CD4-positive, alpha-beta T cell treated with Interleukin-10 for 1 hour (primary cell): Measurements from ENCODE around the gene MYLK4.
A peak's percentile ranks its signal among the peaks of the same experiment; 100 is the strongest.

Experiments
- DNase-seq: peaks from one replicate; pipeline ENCODE4 v3.0.0-alpha.2; 2020

MYLK4 gene

DNA sequence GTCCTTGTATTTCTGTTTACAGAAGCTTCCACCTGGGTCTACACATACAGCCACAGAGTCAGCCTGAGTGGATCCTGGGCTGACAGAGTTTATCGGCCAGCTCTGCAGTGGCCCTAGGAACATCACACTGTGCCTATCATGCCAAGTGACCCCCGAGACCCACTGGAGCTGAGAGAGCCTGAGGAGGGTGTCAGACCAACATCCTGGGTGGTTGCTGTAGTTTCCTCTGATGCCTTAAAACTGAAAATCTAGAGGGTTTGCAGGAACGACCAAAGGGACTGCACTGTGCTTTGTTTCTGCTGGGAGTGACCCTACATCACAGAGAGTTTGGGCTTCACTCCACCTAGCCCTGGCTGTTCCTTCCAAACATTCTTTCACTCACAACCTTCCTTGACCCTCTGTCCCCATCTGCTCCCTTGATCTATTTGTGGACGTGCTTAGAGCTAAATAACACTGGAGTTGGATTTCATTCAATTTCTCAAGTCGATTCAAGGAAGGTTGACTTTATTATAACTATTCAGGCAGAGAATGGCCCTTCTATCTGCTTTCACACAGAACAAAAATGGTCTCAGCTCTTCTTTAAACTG lies 18.1 kb downstream of the MYLK4 start:
- DNase-seq = no peak

DNA sequence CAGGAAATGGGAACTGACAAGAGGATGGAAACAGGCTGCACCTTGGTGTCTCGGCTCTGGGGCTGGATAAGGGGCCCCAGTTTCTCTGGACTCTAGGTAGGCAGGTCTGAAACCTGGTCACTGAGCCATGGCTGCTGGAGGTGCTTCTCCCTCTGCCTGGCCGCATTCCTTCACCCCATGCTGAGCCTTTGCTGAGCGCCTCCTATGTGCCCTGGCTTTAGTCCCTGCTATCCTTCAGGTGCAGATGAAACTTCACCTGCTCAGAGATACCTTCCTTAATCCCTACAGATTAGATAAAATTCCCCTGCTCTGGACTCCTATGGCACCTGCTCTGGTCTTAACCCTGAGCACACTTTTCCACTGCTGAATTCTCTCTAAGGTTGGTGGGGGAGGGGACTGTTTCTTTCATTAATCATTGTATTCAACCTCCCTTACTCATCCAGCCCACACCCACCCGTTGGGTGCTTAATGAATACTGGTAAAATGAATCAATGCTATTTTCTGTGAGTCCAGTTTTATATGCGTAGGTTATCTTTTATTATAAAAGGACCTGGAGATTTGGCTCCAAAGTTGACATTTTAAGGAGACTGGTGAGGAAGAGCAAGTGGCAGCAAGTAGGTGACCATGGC lies 19.3 kb downstream of the MYLK4 start:
- DNase-seq = no peak

DNA sequence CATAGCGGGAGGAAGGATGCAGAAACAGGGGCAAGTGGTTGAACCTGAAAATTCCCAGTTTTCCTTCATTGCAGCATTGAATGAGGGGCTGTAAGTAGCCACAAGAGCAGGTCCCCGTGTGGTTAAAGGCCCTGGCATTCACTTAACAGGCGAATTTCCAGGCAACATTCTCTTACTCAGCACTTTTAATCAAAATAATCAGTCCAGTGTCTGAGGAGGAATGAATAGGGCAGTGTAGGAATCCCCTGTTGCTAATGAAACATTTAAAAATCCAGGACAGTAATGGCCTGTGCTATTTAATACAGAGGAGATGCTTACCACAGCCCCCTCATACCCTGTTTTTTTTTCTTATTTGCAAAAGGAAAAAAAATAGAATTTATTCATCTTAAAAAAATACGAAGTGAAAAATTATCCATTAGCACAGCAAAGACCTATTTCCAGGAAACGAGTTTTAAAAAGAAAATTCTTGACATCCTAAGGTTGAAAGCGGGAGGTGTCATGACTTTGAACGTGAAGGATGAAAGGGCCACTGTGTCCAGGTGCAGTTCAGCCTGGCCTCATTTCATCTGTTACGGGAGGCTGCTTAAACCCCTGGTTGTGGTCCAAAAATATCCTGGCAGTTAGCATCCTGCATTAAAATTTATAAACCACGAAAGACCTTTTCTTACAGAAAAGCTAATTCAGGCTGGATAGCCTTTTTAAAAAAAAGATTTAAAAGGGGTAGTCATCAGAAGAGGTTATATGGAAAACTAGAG lies 20.2 kb downstream of the MYLK4 start:
- no peak for DNase-seq

DNA sequence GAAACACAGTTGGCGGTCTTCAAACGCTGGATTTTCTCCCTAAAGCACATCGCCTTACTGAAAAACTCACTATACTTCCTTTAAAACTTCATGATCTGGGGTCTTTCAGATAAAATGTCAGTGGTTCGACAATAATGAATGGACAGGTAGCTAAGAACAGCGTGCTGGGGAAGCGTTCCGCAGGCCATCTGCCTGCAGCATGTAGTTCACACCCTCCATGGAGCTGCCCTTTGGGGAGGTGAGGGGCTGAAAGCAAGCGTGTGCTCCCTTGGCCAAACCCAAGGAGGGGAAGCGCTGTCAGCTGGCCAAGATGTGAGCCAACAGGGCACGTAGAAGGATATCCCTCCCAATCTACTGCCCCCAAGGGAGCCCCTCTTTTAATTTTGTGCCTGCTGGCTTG lies 20.8 kb downstream of the MYLK4 start:
- no peak for DNase-seq

DNA sequence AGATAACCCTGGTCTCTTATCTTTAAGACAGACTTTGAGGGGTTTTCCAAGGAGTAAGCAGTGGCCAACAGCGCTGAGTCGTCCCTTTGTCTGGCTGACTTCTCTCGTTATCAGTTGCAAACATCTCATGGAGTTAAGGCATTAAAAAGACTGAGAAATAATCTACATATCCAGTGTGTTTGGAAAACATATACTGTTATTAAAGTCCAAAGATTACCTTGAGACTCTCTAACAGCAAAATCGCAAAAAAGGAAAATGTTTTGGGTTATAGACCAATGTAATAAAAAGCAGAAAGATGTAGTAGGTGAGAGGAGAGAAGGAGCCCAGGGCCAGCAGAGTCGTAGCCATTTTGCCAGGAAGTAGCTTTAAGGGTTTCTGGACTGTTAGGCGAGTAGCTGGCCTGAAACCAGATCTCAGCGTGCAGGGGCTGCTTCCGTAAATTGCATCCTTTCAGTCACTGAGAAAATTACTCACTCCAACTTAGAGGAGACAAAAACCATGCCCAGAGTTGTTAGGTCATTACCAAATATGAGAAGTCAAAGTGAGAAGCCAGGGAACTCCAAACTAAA lies 24.6 kb downstream of the MYLK4 start:
- peak; percentile 10 for DNase-seq

DNA sequence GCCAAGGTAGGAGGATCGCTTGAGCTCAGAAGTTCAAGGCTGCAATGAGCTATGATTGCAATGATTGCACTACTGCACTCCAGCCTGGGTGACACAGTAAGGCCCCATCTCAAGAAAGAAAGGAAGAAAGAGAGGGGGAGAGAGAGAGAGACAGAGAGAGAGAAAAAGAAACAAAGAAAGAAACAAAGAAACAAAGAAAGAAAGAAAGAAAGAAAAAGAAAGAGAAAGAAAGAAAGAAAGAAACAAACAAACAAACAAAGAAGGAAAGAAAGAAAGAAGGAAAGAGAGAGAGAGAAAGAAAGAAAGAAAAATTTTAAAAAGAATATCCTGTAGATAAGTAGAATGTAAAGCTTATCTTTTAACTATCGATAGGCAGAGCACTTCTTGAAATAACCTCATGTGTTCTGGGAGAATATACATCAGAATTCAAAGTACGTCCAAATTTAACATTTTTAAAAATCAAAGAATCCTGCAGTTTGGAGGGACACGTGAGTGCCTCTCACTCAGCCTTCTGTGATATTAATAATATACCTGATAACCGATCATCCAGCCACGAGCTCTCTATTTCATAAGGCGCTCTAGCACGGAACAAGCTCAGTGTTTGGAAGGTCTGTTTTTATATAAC lies 25.2 kb downstream of the MYLK4 start:
- no peak for DNase-seq

DNA sequence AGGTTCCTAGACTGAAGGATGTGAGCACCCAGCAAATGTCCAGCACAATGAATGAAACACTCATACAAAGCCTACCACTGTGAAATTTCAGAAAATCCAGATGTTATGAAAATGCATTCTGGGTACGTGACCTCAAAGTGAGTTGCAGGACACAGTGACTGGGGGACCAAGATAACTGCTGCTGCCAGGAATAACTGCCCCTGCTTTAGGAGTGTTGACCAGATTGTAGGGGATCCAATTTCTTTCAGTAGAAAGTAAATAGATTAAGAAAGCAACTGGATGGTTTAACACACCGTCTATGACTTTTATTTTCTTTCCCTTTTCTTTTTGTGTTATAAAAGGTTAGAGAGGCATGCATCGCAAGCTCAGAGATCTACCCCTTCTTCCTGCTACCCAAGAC lies 29.5 kb downstream of the MYLK4 start:
- DNase-seq = no peak

DNA sequence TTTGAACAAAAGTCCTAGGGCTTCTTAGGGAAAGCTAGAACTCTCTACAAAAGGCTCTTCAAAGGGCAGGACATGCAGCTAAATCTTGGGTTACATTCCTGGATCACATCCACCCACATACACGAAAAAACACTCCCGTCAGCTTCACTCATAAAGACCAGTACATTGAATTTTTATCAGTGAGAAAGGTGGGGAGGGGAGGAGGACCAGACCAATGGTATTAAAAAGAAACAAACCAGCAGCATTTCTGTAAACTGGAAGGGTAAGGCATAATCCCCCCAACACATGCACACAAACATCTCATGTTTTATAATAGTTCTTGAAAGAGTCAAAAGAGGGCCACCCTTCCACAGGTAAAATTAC lies 31.6 kb downstream of the MYLK4 start:
- no peak for DNase-seq

DNA sequence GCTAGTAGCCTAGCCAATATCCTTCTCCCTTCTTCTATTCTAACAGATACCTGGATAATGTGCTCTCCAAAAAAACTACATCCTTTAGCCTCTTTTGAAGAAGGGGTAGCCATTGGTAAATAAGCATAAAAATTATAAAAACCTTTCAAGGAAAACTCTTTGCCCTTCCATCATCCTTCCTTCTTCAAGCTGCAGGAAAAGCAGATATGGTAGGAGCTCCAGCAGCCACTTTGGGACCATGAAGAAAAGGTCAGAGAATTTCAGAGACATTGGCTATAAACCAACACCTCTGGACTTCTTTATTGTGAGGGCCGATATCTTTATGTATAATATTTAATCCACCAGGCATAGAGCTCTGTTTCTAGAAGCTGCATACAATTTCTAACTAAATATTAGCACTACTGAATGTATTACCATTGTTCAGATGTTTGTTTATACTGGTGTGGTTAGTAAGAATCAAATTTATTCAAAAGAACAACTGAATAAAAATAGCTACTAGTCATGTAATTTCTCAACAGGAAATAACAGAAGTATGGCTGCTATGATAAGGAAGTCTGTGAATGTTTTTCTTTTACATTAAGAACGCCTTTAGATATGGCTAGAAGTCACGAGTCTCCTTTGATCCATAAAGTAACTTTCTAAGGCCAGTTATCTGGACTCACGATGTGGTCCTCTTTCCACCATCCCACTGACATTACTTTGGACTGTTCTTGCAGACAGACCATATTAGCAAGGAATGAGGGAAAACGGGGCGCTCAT lies 32.2 kb downstream of the MYLK4 start:
- no peak for DNase-seq

DNA sequence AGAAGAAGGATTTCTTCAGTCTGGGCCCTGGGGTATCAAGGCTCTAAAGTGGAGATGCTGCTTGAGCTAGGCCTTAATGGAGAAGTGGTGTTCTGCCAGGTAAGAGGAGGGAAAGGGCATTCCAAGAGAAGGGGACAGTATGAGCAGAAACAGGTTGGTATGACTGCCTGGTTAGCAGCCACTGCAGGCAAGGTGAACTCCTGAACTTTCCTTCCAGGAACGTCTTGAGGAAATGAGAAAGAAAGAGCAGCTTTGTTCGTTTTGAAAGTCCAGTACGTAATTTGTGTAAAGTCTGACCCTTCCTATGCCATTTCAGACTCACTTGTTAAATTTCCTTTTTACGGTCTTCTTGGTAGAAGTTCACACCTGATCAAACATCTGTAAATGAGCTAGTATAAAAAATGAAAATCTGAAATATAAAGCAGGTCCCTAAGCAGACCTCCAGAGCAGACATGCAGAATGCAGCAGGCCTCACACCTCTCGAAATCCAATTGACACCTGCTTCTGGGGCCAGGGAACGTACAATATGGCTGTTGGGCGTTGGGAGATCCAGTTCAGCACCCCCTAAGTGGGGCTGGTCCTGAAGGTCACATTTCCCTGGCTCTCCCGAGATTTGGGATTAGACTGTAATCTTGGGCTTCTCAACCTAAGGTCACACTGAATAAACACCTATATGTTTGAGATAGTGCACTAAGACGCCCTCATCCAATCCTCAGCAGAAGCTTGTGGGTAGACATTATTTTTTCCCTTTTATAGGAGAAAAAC lies 33.6 kb downstream of the MYLK4 start:
- no peak for DNase-seq

DNA sequence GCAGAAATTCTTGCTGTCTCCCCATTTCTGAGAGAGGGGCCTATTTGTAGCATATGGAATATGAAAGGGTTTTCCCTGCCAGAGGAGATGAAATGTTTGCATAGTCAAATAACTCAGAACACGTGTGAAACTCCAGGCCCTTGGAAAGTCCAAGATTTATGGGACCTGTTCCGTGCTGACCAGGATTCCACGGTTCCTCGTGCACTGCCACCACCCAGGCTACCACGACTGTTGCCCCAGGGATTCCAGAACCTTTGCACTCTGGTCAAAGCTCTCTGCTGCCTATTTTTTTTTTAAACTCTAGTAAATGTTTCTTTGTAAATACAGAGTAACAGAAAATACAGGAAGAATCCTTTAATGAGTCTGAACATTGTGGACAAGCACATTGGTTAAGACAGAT lies 35.0 kb downstream of the MYLK4 start:
- no peak for DNase-seq

DNA sequence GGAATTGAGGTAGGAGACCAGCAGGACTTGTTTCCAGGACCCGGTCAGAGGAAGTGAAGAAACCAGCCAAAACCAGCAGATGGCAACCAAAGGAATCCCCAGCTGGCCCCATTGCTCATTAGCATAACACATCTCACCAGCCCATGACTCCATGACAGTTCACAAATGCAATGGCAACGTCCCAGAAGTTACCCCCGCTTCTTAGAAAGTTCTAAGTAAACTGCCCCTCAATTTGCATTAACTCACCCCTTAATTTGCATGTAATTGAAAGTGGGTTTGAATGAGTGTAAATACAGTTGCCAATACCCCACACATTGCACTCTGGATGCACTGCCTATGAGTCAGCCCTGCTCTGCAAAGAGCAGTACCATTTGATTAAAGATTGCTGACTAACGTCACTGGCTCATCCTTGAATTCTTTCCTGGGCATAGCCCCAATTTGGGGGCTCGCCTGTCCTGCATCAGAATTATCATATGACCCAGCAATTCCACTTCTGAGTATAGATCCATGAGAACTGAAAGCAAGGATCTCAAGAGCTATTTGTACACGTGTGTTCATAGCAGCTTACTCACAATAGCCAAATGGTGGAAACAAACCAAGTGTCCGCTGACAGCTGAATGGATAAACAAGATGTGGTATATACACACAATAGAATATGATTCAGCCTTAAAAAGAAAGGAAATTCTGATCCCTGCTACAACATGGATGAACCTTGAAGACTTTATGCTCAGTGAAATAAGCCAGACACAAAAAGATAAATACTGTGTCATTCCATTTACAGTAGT lies 36.4 kb downstream of the MYLK4 start:
- no peak for DNase-seq

DNA sequence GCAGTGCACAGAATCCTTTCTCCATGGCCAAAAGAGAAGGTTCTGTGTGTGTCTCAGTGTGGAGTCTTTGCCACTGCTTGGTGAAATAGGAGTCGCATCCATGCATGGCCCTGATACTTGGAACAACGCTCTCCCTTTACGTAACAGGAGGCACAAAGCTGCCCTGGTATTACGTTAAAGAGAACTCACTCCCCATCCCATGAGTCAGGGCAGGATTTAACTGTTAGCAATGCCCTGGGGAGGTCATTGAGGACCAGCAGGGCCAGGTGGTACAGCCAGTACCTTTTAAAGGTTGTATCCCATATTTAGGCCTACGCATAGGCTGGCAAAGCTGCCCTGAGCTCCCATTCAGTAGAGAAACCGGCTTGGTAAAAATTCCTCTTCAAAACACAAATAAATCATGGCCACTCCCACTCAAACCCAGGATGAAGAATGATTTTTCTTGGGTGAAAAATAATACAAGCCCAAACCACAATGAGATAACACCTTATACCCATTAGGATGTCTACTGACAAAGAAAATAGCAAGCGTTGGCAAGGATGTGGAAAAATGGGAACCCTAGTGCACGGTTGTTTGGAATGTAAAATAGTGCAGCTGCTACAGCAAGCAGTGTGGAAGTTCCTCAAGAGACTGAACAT lies 37.1 kb downstream of the MYLK4 start:
- DNase-seq = no peak

DNA sequence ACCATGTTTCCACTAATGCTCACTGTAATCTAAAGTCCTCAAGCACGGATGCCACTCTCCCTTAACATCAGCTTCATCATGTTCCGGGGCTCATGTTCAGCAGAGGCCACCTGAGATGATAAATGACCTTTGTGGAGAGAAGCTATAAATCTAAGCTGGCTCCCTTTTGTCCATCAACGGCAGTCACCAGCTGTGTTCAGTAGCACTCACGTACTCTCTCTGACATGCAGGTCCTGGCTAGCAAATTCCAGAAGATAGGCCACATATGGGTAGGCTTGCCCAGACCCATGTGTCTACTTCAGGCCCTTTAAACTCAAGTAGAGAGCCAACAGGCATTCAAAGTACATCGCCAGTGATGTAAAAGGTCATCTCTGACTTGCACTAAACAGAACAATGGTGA lies 38.6 kb downstream of the MYLK4 start:
- no peak for DNase-seq

DNA sequence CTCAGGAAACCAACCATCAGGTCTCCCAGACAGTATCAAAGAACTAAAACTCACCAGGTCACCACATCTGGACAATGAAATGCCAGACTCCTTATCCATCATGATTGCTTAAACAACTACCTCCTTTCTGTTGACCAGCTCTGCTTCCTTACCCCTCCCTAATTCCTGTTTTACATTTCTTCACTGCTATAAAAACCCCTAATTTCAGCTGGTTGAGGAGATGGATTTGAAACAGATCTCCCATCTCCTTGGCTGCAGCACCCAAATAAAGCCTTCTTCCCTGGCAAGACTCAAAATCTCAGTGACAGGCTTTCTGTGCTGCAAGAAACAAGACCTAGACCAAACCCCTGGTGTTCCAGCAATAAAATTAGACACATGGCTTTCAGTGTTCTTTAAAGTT lies 40.3 kb downstream of the MYLK4 start:
- DNase-seq = no peak

DNA sequence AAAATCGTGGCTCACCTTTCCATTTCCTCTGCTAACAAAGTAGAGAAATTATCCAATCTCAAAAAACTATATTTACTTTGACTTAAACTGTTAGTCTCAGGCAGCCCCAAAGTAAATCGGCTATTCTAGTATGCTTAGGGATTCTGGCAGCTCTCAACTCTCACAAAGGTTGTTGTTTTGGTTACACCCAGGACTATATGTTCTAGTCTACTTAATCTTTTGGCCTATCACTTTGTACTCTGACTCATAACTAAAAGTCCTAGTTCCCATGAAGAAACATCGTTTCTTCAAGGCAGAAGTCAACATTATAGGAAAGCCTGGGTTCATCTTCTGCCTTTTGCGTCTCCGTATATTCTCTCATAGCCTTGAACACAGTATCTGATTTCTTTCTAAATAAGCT lies 42.3 kb downstream of the MYLK4 start:
- no peak for DNase-seq

DNA sequence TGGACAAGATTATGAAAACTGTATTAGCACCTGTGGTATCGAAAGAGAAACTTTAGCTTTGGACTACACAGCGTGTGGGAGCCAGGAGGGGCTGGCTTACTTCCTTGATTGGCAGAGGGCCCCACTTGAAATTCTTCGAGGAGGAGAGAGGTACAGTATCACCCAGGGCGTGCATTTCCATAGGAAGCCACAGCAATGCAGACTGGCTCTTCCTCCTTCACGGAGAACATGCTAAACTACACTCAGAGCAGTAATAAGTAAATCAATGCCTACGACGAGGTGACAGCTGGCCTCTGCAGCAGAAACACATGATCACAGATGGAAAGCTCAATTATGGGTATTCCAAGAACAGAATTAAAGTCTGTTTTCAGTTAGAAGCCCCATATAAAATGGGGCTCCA lies 44.2 kb downstream of the MYLK4 start:
- DNase-seq = no peak

DNA sequence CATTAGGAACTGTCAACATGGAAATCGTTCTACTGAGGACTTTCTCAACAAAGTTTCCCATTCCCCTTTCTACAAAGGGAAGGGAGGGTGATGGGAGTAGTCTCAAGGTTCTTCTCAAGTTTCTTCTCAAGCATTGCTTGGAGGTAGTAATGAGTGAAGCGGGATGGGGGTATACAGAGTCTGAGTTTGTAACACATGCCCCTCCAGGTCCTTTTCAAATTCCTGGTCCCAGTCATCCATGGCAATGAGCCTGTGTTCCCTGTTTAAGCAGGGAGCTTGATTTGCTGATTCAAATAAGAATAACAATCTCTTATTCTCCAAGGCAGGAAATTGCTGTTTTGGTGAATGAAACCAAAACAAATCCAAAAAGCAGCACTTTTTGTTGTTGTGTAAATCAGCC lies 45.5 kb downstream of the MYLK4 start:
- DNase-seq = no peak

DNA sequence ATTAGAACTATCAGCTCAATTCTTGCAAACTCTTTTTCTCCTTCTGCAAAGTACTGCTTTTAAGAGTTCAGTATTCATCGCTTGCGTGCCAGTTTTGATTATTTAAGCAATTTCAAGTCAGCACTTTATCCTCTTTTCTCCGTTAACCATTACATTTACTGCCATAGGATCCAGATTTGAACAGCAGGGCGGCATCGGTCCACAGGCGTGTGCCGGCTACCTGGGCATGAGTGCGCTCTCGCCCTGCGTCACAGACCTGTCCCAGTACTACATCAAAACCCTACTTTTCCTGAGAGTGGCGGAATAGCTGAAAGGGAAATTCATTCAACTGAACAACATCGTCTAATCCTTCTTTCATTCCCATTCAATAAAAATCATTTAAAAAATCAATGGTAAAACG lies 53.4 kb downstream of the MYLK4 start:
- DNase-seq = no peak

DNA sequence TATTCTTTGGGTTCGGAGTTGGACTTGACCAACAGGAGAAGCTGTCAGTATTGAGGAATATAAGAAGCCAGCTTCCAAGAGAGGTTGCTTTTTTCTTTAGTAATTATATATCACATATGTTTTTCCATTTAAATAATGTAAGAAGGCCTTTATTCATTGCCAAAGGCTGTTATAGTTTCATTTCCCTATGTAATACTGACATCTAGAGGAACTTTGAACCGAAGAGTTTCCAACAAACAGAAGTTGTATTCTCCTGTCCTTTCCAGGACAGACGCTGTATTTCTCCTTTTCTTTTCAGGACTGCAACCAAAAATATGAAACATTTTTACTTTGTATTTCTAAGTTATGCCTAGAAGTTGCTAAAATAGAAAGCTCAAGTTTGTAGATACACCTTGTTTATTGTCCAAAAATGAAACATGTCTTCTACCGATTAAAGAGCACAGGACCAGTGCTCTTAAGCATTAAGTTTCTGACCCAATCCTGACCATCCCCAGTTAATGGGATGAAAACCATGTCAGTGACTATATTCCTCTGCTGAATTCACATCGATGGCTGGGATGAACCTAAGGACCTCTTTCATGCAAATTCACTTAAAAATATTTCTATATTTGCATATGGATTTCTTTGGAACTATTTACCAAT lies 55.1 kb downstream of the MYLK4 start:
- no peak for DNase-seq
